Osteocyte (in vitro differentiated cells): Measurements from ENCODE around the gene YEATS4. TPM values are rescaled to one million over a fixed set of nuclear protein-coding genes. Genes with fewer than 3 reads are reported as not detected.

ENCODE experiments used
- DNase-seq: peaks from one replicate; pipeline ENCODE4 v3.0.0; 2021; ENCODE audit warnings: mixed read lengths; ENCODE audit not compliant: unreplicated experiment; ENCODE audit errors: extremely low spot score
- H3K27ac Mint-ChIP-seq: one replicate; pipeline ENCODE4 v1.8.0; 2021; ENCODE audit warnings: mild to moderate bottlenecking, mixed read lengths; ENCODE audit not compliant: unreplicated experiment
- H3K27me3 Mint-ChIP-seq: one replicate; pipeline ENCODE4 v1.8.0; 2021; ENCODE audit warnings: mixed read lengths; ENCODE audit not compliant: unreplicated experiment
- H3K36me3 Mint-ChIP-seq: one replicate; pipeline ENCODE4 v1.8.0; 2021; ENCODE audit warnings: mixed read lengths; ENCODE audit not compliant: unreplicated experiment
- H3K4me1 Mint-ChIP-seq: one replicate; pipeline ENCODE4 v1.8.0; 2021; ENCODE audit warnings: mixed read lengths; ENCODE audit not compliant: unreplicated experiment
- H3K4me3 Mint-ChIP-seq: one replicate; pipeline ENCODE4 v1.8.0; 2021; ENCODE audit warnings: mild to moderate bottlenecking, moderate library complexity, mixed read lengths; ENCODE audit not compliant: unreplicated experiment
- H3K9me3 Mint-ChIP-seq: one replicate; pipeline ENCODE4 v1.8.0; 2021; ENCODE audit warnings: mixed read lengths; ENCODE audit not compliant: unreplicated experiment
- total RNA-seq: library from RNA; stranded (reverse); gene quantifications from 2 replicates; pipeline ENCODE4 v1.2.1, GENCODE V29; 2021
- TF ChIP-seq, protein P1 (sequence below): fragments of 200-600 bp; sonication (generic); IDR thresholded peaks from 2 replicates; pipeline ENCODE4 v1.5.0; 2021; ENCODE audit warnings: antibody characterized with exemption, mild to moderate bottlenecking, moderate library complexity

The YEATS4 gene
- total RNA-seq, 1 donor from 2014 or later, result 15.9 TPM

DNA sequence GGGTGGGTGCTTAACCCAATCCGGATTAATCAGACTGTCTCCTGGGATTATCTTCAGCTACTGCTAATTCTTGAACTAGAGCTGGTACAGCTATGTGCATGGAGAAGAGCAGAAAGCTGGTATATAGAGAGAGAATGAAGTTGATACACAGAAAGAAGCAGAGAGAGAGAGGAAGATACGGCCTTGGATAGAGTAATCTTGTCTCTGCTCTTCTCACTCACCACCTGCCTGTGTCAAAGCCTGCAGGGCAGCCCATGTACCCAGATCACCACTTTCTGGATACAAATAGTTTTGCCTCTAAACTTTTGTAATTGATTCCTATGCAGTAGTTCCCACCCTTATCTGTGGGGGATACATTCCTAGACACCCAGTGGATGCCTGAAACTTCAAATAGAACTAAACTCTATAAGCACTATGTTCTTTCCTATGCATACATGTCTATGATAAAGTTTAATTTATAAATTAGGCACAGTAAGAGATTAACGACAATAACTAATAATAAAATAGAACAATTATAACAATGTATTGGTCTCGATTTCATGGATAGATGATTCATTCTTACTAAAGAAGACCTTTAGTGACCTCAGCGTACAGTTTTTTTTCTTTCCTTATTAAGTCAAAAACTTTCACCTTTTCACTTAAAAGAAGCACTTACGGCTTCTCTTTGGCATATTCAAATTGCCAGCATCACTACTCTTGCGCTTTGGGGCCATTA lies 45.5 kb downstream of the YEATS4 start:
- DNase-seq, result no peak
- peak overlapping the region; percentile 93 for H3K27ac Mint-ChIP-seq
- no peaks in the 10 kb centered on the region for H3K9me3 Mint-ChIP-seq
- TF ChIP-seq, protein P1, sequence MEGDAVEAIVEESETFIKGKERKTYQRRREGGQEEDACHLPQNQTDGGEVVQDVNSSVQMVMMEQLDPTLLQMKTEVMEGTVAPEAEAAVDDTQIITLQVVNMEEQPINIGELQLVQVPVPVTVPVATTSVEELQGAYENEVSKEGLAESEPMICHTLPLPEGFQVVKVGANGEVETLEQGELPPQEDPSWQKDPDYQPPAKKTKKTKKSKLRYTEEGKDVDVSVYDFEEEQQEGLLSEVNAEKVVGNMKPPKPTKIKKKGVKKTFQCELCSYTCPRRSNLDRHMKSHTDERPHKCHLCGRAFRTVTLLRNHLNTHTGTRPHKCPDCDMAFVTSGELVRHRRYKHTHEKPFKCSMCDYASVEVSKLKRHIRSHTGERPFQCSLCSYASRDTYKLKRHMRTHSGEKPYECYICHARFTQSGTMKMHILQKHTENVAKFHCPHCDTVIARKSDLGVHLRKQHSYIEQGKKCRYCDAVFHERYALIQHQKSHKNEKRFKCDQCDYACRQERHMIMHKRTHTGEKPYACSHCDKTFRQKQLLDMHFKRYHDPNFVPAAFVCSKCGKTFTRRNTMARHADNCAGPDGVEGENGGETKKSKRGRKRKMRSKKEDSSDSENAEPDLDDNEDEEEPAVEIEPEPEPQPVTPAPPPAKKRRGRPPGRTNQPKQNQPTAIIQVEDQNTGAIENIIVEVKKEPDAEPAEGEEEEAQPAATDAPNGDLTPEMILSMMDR, result no peak
- H3K4me3 Mint-ChIP-seq, result peak overlapping the region; percentile 56
- H3K36me3 Mint-ChIP-seq, result no peaks in the 10 kb centered on the region
- H3K4me1 Mint-ChIP-seq, result peaks cover 23% of the 10 kb centered on the region
- H3K27me3 Mint-ChIP-seq, result no peaks in the 10 kb centered on the region

- TF ChIP-seq, protein P1, result no peak
- DNase-seq, result no peak
- Mint-ChIP-seq H3K4me3 (peak overlapping the region; percentile 56), H3K4me1 (peaks cover 26% of the 10 kb centered on the region), H3K36me3 (no peaks in the 10 kb centered on the region), H3K27me3 (no peaks in the 10 kb centered on the region), H3K9me3 (no peaks in the 10 kb centered on the region), H3K27ac (peak overlapping the region; percentile 93)
Measured at GRCh38 chr12:69405566-69405865, 46.0 kb downstream of the YEATS4 start.

DNA sequence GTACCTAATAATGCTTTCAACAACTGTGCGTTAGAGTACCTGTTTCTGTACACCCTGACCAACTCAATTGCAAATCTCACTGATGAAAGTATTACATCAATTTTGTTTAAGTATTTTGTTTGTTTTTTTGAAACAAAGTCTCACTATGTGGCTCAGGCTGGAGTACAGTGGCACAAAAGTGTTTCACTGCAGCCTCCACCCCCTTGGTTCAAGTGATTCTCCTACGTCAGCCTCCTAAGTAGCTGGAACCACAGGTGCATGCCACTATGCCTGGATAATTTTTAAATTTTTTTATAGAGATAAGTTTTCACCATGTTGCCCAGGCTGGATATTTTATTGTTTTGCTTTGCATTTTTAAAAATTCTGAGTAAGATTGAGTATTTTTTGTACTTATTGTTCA lies 46.7 kb downstream of the YEATS4 start:
- H3K27me3 Mint-ChIP-seq, result no peaks in the 10 kb centered on the region
- H3K9me3 Mint-ChIP-seq, result no peaks in the 10 kb centered on the region
- no peaks in the 10 kb centered on the region for H3K36me3 Mint-ChIP-seq
- DNase-seq, result no peak
- peaks cover 28% of the 10 kb centered on the region for H3K4me1 Mint-ChIP-seq
- peak overlapping the region; percentile 93 for H3K27ac Mint-ChIP-seq
- TF ChIP-seq, protein P1, result no peak
- H3K4me3 Mint-ChIP-seq, result peak overlapping the region; percentile 56

DNA sequence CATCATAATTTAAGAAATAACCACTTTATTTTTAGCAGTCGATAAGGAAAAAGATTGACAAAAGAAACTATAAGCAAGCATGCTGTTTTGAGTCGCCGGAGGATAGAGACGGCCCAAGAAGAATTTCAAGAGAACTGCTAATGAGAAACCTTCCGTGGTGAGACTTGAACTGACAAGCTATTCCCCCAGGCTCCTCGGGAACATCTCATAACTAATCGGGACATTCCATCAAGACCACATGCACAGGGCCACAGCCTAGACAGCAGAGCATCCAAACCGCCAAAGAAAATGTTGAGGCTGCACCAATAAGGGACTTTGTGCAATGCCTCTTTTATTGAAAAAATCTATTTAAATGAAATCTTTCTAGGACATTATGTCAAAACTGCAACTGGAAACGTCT lies 51.0 kb downstream of the YEATS4 start:
- DNase-seq, result no peak
- Mint-ChIP-seq H3K36me3 (peaks cover 3% of the 10 kb centered on the region), H3K9me3 (no peaks in the 10 kb centered on the region), H3K4me3 (no peak overlapping the region), H3K27ac (no peak overlapping the region), H3K27me3 (no peaks in the 10 kb centered on the region), H3K4me1 (peaks cover 20% of the 10 kb centered on the region)
- TF ChIP-seq, protein P1, result no peak

GRCh38 chr12:69412655-69413054 lies 53.1 kb downstream of the YEATS4 start:
- Mint-ChIP-seq H3K4me1 (peaks cover 21% of the 10 kb centered on the region), H3K4me3 (no peak overlapping the region), H3K27ac (no peak overlapping the region), H3K27me3 (no peaks in the 10 kb centered on the region), H3K9me3 (no peaks in the 10 kb centered on the region), H3K36me3 (peaks cover 3% of the 10 kb centered on the region)
- TF ChIP-seq, protein P1, result no peak
- no peak for DNase-seq
